Measurements from ENCODE around the gene COL28A1.

COL28A1 gene

DNA sequence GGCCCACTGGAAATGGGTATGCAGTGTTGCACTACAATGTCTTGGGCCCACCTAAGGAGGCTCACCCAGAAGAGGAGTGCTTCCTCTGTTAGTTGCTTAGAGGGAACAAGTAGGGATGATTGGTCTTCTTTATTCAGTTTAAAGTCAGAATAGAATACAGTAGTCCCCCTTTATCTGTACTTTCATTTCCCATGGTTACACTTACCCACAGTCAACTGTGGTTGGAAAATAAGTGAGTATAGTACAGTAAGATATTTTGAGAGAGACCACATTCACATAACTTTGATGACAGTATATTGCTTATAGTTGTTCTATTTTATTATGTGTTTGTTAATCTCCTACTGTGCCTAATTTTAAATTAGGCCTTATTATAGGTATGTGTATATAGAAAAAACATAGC, 151.4 kb downstream of the COL28A1 start:
- TF ChIP-seq, protein P1, sequence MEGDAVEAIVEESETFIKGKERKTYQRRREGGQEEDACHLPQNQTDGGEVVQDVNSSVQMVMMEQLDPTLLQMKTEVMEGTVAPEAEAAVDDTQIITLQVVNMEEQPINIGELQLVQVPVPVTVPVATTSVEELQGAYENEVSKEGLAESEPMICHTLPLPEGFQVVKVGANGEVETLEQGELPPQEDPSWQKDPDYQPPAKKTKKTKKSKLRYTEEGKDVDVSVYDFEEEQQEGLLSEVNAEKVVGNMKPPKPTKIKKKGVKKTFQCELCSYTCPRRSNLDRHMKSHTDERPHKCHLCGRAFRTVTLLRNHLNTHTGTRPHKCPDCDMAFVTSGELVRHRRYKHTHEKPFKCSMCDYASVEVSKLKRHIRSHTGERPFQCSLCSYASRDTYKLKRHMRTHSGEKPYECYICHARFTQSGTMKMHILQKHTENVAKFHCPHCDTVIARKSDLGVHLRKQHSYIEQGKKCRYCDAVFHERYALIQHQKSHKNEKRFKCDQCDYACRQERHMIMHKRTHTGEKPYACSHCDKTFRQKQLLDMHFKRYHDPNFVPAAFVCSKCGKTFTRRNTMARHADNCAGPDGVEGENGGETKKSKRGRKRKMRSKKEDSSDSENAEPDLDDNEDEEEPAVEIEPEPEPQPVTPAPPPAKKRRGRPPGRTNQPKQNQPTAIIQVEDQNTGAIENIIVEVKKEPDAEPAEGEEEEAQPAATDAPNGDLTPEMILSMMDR (conservative IDR thresholded peaks at IDR 0.05; ENCODE audit: low read depth, low read length) = no peak
- Histone ChIP-seq H2AFZ (ENCODE audit: low read depth) (no peak overlapping the region), H3K4me2 (no peak overlapping the region), H3K4me3 (IDR thresholded peaks at IDR 0.05; ENCODE audit: insufficient read depth, low read depth, low read length) (no peak overlapping the region), H3K79me2 (ENCODE audit: insufficient read depth, low read depth) (no peaks in the 10 kb centered on the region), H3K36me3 (ENCODE audit: insufficient read depth) (no peaks in the 10 kb centered on the region), H3K27me3 (ENCODE audit: insufficient read depth, low read depth) (no peaks in the 10 kb centered on the region), H4K20me1 (ENCODE audit: insufficient read depth) (no peaks in the 10 kb centered on the region), H3K27ac (no peak overlapping the region), H3K9ac (no peak overlapping the region), H3K4me1 (ENCODE audit: low read depth, poor library complexity, severe bottlenecking) (no peaks in the 10 kb centered on the region)

DNA sequence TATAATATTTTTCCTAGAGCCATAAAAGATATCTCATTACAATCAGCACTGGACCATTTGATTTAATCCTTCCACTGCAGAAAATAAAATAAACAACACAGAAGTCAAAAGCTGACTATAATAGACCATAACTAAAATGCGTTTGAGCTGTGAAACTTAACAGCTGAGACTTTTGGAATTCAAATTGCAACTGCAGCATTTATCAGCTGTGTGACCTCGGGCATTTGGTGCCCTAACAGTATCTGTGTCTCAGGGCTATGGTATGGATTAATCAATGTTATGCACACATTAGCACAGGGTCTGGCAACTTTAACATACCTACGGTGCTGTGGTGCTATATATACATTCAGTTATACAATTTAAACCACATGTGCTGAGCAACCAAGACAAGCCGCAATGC, 160.1 kb downstream of the COL28A1 start:
- H4K20me1 ChIP-seq (ENCODE audit: insufficient read depth) = no peaks in the 10 kb centered on the region
- H2AFZ ChIP-seq (ENCODE audit: low read depth) = no peak overlapping the region
- H3K79me2 ChIP-seq (ENCODE audit: insufficient read depth, low read depth) = no peaks in the 10 kb centered on the region
- H3K9ac ChIP-seq = no peak overlapping the region
- TF ChIP-seq, protein P1 (conservative IDR thresholded peaks at IDR 0.05; ENCODE audit: low read depth, low read length) = no peak
- no peaks in the 10 kb centered on the region for H3K36me3 ChIP-seq (ENCODE audit: insufficient read depth)
- no peaks in the 10 kb centered on the region for H3K27me3 ChIP-seq (ENCODE audit: insufficient read depth, low read depth)
- H3K4me1 ChIP-seq (ENCODE audit: low read depth, poor library complexity, severe bottlenecking) = no peaks in the 10 kb centered on the region
- H3K4me2 ChIP-seq = no peak overlapping the region
- no peak overlapping the region for H3K27ac ChIP-seq
- no peak overlapping the region for H3K4me3 ChIP-seq (IDR thresholded peaks at IDR 0.05; ENCODE audit: insufficient read depth, low read depth, low read length)

DNA sequence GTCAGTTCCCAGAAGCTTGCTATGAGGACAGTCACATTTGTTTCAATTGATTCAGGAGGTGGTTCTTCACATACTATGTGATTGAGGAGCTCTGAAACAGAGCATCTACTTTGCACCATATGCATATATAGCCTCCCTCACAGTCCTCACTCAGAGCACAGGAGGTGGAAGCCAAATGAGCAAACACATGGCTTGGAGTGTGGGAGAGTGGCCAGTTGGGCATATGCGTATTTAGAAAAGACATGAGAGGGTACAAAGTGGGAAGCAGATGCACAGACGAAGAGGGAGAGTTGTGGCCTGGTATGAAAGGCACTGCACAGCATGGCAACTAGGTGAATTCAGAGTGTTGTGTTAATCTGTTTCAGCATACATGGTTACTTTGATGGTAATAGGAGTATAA, 165.6 kb downstream of the COL28A1 start:
- TF ChIP-seq, protein P1 (conservative IDR thresholded peaks at IDR 0.05; ENCODE audit: low read depth, low read length) = no peak
- H2AFZ ChIP-seq (ENCODE audit: low read depth) = no peak overlapping the region
- H3K4me1 ChIP-seq (ENCODE audit: low read depth, poor library complexity, severe bottlenecking) = no peaks in the 10 kb centered on the region
- H3K79me2 ChIP-seq (ENCODE audit: insufficient read depth, low read depth) = no peaks in the 10 kb centered on the region
- H3K4me3 ChIP-seq (IDR thresholded peaks at IDR 0.05; ENCODE audit: insufficient read depth, low read depth, low read length) = no peak overlapping the region
- no peaks in the 10 kb centered on the region for H3K27me3 ChIP-seq (ENCODE audit: insufficient read depth, low read depth)
- no peaks in the 10 kb centered on the region for H3K36me3 ChIP-seq (ENCODE audit: insufficient read depth)
- no peak overlapping the region for H3K9ac ChIP-seq
- no peaks in the 10 kb centered on the region for H4K20me1 ChIP-seq (ENCODE audit: insufficient read depth)
- H3K27ac ChIP-seq = no peak overlapping the region
- H3K4me2 ChIP-seq = no peak overlapping the region

DNA sequence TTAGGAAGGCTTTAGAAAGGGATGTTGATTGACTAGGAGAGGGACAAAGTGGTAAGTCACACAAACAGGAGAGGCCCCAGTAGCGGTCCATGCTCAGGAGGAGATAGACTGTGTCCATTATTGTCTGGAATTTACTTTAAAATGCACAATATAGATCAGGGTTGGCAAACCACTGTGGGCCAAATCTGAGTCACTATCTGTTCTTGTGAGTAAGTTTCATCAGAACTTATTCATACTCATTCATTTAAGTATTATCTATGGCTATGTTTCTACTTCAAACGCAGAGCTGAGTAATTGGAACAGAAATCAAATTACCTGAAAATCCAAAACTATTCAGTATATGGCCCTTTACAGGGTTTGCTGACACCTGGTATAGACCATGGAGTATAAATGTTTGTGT, 166.5 kb downstream of the COL28A1 start:
- Histone ChIP-seq H4K20me1 (ENCODE audit: insufficient read depth) (no peaks in the 10 kb centered on the region), H3K4me1 (ENCODE audit: low read depth, poor library complexity, severe bottlenecking) (no peaks in the 10 kb centered on the region), H3K4me3 (IDR thresholded peaks at IDR 0.05; ENCODE audit: insufficient read depth, low read depth, low read length) (no peak overlapping the region), H3K9ac (no peak overlapping the region), H3K4me2 (no peak overlapping the region), H2AFZ (ENCODE audit: low read depth) (no peak overlapping the region), H3K27ac (no peak overlapping the region), H3K27me3 (ENCODE audit: insufficient read depth, low read depth) (no peaks in the 10 kb centered on the region), H3K79me2 (ENCODE audit: insufficient read depth, low read depth) (no peaks in the 10 kb centered on the region), H3K36me3 (ENCODE audit: insufficient read depth) (no peaks in the 10 kb centered on the region)
- TF ChIP-seq, protein P1 (conservative IDR thresholded peaks at IDR 0.05; ENCODE audit: low read depth, low read length) = no peak
